ENCODE measurements around the gene TSC2. TPM values are rescaled to one million over a fixed set of nuclear protein-coding genes. Genes with fewer than 3 reads are reported as not detected.

TSC2 gene
- total RNA-seq, 4 donors from 2014 or later = 36.3 to 78.8 (median 54.6) TPM

DNA sequence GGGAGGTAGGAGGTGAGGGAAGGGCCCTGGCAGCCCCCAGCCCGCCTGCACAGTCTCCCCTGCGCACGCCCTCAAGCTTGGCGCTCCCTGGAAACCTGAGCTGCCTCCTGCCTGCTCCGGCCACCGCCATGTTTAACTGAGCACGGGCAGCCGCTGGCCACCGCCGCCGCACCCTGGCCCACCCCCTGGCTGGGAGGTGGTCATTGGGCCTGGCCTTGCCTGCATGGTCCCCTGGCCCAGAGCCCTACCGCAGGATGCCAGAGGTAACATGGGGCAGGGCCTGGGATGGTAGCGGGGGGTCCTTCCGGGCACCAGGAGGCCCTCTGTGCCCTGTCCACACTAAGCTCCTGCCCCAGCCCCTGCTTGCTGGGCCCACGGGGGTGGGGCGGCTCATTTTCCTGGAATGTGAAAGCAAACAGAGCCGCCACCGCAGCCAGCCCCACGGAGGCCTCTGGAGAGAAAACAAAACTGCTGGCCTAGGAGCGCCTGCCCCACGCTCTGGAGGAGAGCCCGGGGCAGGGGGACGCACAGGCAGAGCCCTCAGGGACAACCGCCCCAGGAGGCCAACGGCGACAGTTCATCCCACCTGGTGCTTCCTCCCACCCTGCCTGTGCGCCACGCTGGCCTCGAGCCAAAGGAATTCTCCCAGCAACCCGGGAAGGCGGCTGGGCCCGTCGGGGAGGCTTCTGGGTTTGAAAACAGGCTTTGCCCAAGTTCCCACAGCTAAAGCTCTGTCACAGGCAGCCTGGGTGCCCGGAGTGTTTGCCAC, 12.2 kb upstream of the TSC2 start:
- TF ChIP-seq POLR2AphosphoS5 (IDR thresholded peaks at IDR 0.05) (peak; percentile 26), POLR2A (IDR thresholded peaks at IDR 0.05) (no peak)
- Histone ChIP-seq H3K4me3 (peak overlapping the region in 1 of 2 donors; percentile 49), H3K27ac (peak overlapping the region; percentile 8 to 92 (median 91)), H3K36me3 (peaks cover 0 to 22% of the 10 kb centered on the region in 2 donors), H3K27me3 (no peaks in the 10 kb centered on the region), H3K9me3 (no peaks in the 10 kb centered on the region), H3K4me1 (peaks cover 0 to 92% (median 75%) of the 10 kb centered on the region in 3 donors)
- ATAC-seq = no peak
- no CpG with 5 or more reads among the region's 34 CpGs for WGBS, 2 donors (ENCODE audit: low coverage in 1 of 2)

DNA sequence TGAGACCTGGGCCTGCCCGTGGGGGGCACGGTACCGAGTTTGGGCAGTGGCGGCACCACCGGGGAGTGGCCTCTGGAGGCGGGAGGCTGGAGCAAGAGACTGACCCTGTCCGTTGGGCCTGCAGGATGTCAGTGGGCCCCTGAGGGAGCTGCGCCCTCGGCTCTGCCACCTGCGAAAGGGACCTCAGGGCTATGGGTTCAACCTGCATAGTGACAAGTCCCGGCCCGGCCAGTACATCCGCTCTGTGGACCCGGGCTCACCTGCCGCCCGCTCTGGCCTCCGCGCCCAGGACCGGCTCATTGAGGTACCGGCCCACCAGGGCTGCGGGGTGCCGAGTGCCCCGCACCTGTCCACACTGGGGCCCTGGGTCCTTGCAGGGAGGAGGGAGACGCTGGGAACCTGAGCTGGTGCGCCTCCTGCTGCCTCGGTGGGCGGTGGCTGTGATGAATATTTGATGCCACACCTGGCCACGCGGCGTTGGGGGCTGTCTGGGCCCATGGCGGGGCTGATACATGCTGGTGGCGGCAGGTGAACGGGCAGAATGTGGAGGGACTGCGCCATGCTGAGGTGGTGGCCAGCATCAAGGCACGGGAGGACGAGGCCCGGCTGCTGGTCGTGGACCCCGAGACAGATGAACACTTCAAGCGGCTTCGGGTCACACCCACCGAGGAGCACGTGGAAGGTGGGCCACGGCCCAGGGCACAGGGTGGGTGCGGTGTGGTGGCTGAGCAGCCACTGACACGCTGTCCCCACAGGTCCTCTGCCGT, 11.4 kb upstream of the TSC2 start:
- Histone ChIP-seq H3K4me1 (peaks cover 0 to 94% (median 75%) of the 10 kb centered on the region in 3 donors), H3K4me3 (peak overlapping the region in 1 of 2 donors; percentile 49), H3K27ac (peak overlapping the region; percentile 7 to 92 (median 91)), H3K27me3 (no peaks in the 10 kb centered on the region), H3K9me3 (no peaks in the 10 kb centered on the region), H3K36me3 (peaks cover 0 to 26% of the 10 kb centered on the region in 2 donors)
- ATAC-seq = no peak
- WGBS, 2 donors (ENCODE audit: low coverage in 1 of 2) = 80% methylated on average over 1 of the region's 47 CpGs; no CpG with 5 or more reads in 1 of the 2 donors
- TF ChIP-seq POLR2A (IDR thresholded peaks at IDR 0.05) = no peak
- TF ChIP-seq, protein P1, sequence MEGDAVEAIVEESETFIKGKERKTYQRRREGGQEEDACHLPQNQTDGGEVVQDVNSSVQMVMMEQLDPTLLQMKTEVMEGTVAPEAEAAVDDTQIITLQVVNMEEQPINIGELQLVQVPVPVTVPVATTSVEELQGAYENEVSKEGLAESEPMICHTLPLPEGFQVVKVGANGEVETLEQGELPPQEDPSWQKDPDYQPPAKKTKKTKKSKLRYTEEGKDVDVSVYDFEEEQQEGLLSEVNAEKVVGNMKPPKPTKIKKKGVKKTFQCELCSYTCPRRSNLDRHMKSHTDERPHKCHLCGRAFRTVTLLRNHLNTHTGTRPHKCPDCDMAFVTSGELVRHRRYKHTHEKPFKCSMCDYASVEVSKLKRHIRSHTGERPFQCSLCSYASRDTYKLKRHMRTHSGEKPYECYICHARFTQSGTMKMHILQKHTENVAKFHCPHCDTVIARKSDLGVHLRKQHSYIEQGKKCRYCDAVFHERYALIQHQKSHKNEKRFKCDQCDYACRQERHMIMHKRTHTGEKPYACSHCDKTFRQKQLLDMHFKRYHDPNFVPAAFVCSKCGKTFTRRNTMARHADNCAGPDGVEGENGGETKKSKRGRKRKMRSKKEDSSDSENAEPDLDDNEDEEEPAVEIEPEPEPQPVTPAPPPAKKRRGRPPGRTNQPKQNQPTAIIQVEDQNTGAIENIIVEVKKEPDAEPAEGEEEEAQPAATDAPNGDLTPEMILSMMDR (IDR thresholded peaks at IDR 0.05) = no peak
- no peak for TF ChIP-seq POLR2AphosphoS5 (IDR thresholded peaks at IDR 0.05)
- TF ChIP-seq EP300 (IDR thresholded peaks at IDR 0.05) = no peak

DNA sequence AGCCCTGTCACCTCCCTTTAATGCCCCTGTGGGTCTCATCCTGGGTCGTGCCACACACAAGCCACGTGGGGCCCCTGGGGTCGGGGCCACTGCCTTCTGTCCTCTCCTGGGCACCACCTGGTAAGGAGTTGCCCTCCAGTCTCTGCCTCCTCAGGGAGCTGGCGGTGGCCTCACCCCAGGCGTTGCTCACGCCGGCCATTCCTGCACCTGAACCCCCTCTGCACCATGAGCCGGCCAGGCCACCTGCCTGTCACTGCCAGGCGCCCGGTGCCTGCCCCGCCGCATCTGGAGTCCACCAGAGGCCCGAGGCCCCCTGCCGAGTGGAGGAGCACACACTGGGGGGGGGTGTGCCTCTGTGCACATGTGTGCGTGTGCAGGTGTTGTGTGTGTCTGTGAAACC, 10.7 kb upstream of the TSC2 start:
- H3K4me1 ChIP-seq = peaks cover 0 to 93% (median 78%) of the 10 kb centered on the region in 3 donors
- H3K36me3 ChIP-seq = peaks cover 0 to 26% of the 10 kb centered on the region in 2 donors
- H3K27ac ChIP-seq = peak overlapping the region in 3 of 4 donors; percentile 90 to 92 (median 92)
- ATAC-seq = no peak
- H3K4me3 ChIP-seq = peak overlapping the region in 1 of 2 donors; percentile 10
- no peaks in the 10 kb centered on the region for H3K9me3 ChIP-seq
- 100% methylated on average over 1 of the region's 15 CpGs; no CpG with 5 or more reads in 1 of the 2 donors for WGBS, 2 donors (ENCODE audit: low coverage in 1 of 2)
- TF ChIP-seq EP300 (IDR thresholded peaks at IDR 0.05) (no peak), POLR2AphosphoS5 (IDR thresholded peaks at IDR 0.05) (no peak), POLR2A (IDR thresholded peaks at IDR 0.05) (no peak)
- TF ChIP-seq, protein P1 (IDR thresholded peaks at IDR 0.05) = no peak
- H3K27me3 ChIP-seq = no peaks in the 10 kb centered on the region

DNA sequence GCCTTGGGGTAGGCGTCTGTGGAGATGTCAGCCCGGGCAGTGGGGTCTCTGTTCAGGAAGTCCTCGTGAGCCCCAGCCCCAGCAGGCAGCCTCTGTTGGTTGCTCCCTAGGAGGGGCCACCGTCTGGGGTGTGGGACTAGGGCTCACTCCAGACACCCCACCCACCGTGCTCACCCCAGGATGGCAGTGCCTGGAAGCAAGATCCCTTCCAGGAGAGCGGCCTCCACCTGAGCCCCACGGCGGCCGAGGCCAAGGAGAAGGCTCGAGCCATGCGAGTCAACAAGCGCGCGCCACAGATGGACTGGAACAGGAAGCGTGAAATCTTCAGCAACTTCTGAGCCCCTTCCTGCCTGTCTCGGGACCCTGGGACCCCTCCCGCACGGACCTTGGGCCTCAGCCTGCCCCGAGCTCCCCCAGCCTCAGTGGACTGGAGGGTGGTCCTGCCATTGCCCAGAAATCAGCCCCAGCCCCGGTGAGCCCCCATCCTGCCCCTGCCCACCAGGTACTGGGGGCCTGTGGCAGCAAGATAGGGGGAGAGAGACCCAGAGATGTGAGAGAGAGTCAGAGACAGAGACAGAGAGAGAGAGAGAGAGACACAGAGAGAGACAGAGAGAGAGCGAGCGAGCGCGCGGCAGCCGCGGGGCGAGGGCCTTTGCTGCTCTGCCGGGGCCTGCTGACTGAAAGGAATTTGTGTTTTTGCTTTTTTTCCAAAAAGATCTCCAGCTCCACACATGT, 10.0 kb upstream of the TSC2 start:
- no peak for ATAC-seq
- Histone ChIP-seq H3K27me3 (no peaks in the 10 kb centered on the region), H3K36me3 (peaks cover 0 to 26% of the 10 kb centered on the region in 2 donors), H3K4me1 (peaks cover 0 to 92% (median 75%) of the 10 kb centered on the region in 3 donors), H3K27ac (peak overlapping the region in 3 of 4 donors; percentile 90 to 92 (median 92)), H3K4me3 (no peak overlapping the region), H3K9me3 (no peaks in the 10 kb centered on the region)
- WGBS, 2 donors (ENCODE audit: low coverage in 1 of 2) = 50 to 76% methylated on average over 1 to 13 of the region's 29 CpGs
- TF ChIP-seq EP300 (IDR thresholded peaks at IDR 0.05) = no peak
- no peak for TF ChIP-seq POLR2AphosphoS5 (IDR thresholded peaks at IDR 0.05)

DNA sequence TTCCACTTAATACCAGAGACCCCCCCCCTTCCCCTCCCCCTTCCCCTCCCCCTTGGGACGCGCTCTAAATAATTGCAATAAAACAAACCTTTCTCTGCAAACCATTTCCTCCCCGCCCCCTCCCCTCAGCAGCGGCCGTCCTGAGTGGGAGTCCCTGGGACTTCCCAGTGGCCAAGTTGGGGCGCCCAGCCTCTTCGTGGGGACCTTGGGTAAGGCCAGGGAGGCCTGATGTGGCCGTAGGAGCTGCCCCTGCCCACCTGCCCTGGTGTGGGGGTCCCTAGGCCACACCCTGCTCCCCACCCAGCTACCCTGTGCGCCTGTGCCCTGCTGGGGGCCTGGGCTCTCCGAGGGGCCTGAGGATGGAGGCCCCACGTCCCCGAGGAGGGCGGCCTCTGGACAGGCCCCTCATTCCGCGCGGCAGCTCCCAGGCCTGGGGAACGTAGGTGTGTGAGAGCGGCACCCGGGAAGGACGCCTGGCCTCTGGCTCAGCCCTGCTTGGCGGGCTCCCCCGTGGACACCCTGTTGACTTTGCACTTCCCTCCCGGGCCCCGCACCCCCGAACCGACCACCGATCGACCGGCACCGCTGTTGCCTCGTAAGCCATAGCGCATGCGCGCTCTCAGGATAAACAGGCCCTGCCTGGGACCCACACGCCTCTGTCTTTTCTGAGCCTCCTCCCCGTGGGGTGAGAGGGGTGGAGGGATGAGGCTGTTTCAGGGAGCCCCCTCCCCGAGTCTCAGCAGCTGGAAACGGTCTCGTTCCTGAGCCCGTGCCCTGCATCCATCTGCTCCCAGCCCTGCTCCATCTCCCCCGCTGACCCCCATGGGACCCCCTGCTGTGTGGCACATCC, 9.2 kb upstream of the TSC2 start:
- Histone ChIP-seq H3K4me3 (peak overlapping the region in 1 of 2 donors; percentile 30), H3K36me3 (peaks cover 0 to 33% of the 10 kb centered on the region in 2 donors)

More for the DNA sequence above, 9.2 kb upstream of the TSC2 start:
- 37 to 71% methylated on average over 4 to 5 of the region's 41 CpGs for WGBS, 2 donors (ENCODE audit: low coverage in 1 of 2)
- Histone ChIP-seq H3K4me1 (peaks cover 0 to 92% (median 78%) of the 10 kb centered on the region in 3 donors), H3K27me3 (no peaks in the 10 kb centered on the region), H3K27ac (peak overlapping the region; percentile 2 to 92 (median 91)), H3K9me3 (no peaks in the 10 kb centered on the region)
- no peak for ATAC-seq
- no peak for TF ChIP-seq POLR2AphosphoS5 (IDR thresholded peaks at IDR 0.05)
- TF ChIP-seq, protein P1 (IDR thresholded peaks at IDR 0.05) = no peak
- TF ChIP-seq POLR2A (IDR thresholded peaks at IDR 0.05) = no peak
- no peak for TF ChIP-seq EP300 (IDR thresholded peaks at IDR 0.05)
